ENCODE measurements around the gene TET1. TPM values are rescaled to one million over a fixed set of nuclear protein-coding genes. Genes with fewer than 3 reads are reported as not detected.

TET1 gene
- total RNA-seq, 3 donors from 2014 or later, result 6.9 to 12.8 (median 6.9) TPM

- no peak for DNase-seq (ENCODE audit: low spot score in 2 of 2)
- TF ChIP-seq POLR2A (IDR thresholded peaks at IDR 0.05) (no peak), CTCF (IDR thresholded peaks at IDR 0.05) (no peak), POLR2AphosphoS5 (IDR thresholded peaks at IDR 0.05) (no peak)
- Histone ChIP-seq H3K27ac (no peak overlapping the region), H3K4me3 (no peak overlapping the region), H3K36me3 (no peaks in the 10 kb centered on the region), H3K9me3 (no peaks in the 10 kb centered on the region), H3K4me1 (no peaks in the 10 kb centered on the region), H3K27me3 (no peaks in the 10 kb centered on the region)
- intact Hi-C loops (cut with DNase I; ENCODE audit: low total_unique reads), result no loop called here
These were observed 105.7 kb downstream of the TET1 start for GRCh38 chr10:68665841-68666240.

- DNase-seq (ENCODE audit: low spot score in 2 of 2), result no peak
- H3K36me3 ChIP-seq, result no peaks in the 10 kb centered on the region
- H3K9me3 ChIP-seq, result no peaks in the 10 kb centered on the region
- no peak for TF ChIP-seq POLR2AphosphoS5 (IDR thresholded peaks at IDR 0.05)
- intact Hi-C loops (cut with DNase I; ENCODE audit: low total_unique reads), result no loop called here
- no peaks in the 10 kb centered on the region for H3K4me1 ChIP-seq
- no peak overlapping the region for H3K27ac ChIP-seq
- H3K4me3 ChIP-seq, result no peak overlapping the region
- H3K27me3 ChIP-seq, result no peaks in the 10 kb centered on the region
These were observed 106.2 kb downstream of the TET1 start for GRCh38 chr10:68666280-68666760.

GRCh38 chr10:68668231-68668630 is 108.1 kb downstream of the TET1 start:
- TF ChIP-seq POLR2A (IDR thresholded peaks at IDR 0.05) (no peak), CTCF (IDR thresholded peaks at IDR 0.05) (no peak), POLR2AphosphoS5 (IDR thresholded peaks at IDR 0.05) (no peak)
- Histone ChIP-seq H3K27me3 (no peaks in the 10 kb centered on the region), H3K36me3 (no peaks in the 10 kb centered on the region), H3K27ac (no peak overlapping the region), H3K4me3 (no peak overlapping the region), H3K4me1 (no peaks in the 10 kb centered on the region), H3K9me3 (no peaks in the 10 kb centered on the region)
- no peak for DNase-seq (ENCODE audit: low spot score in 2 of 2)
- intact Hi-C loops (cut with DNase I; ENCODE audit: low total_unique reads), result no loop called here

- no peaks in the 10 kb centered on the region for H3K27me3 ChIP-seq
- TF ChIP-seq POLR2A (IDR thresholded peaks at IDR 0.05) (no peak), POLR2AphosphoS5 (IDR thresholded peaks at IDR 0.05) (no peak), CTCF (IDR thresholded peaks at IDR 0.05) (no peak)
- H3K9me3 ChIP-seq, result no peaks in the 10 kb centered on the region
- H3K4me1 ChIP-seq, result no peaks in the 10 kb centered on the region
- H3K27ac ChIP-seq, result no peak overlapping the region
- DNase-seq (ENCODE audit: low spot score in 2 of 2), result no peak
- H3K4me3 ChIP-seq, result no peak overlapping the region
- H3K36me3 ChIP-seq, result no peaks in the 10 kb centered on the region
- intact Hi-C loops (cut with DNase I; ENCODE audit: low total_unique reads), result no loop called here
These were observed 108.8 kb downstream of the TET1 start for GRCh38 chr10:68668972-68669371.

GRCh38 chr10:68684413-68684812 is 124.3 kb downstream of the TET1 start:
- no peaks in the 10 kb centered on the region for H3K36me3 ChIP-seq
- TF ChIP-seq CTCF (IDR thresholded peaks at IDR 0.05) (no peak), POLR2AphosphoS5 (IDR thresholded peaks at IDR 0.05) (no peak), POLR2A (IDR thresholded peaks at IDR 0.05) (no peak)
- H3K4me3 ChIP-seq, result no peak overlapping the region
- H3K9me3 ChIP-seq, result no peaks in the 10 kb centered on the region
- DNase-seq (ENCODE audit: low spot score in 2 of 2), result no peak
- H3K27me3 ChIP-seq, result no peaks in the 10 kb centered on the region
- H3K27ac ChIP-seq, result no peak overlapping the region
- intact Hi-C loops (cut with DNase I; ENCODE audit: low total_unique reads), result no loop called here
- no peaks in the 10 kb centered on the region for H3K4me1 ChIP-seq

GRCh38 chr10:68696018-68696417 is 135.9 kb downstream of the TET1 start:
- no peak overlapping the region for H3K4me3 ChIP-seq
- no peaks in the 10 kb centered on the region for H3K27me3 ChIP-seq
- TF ChIP-seq CTCF (IDR thresholded peaks at IDR 0.05) (no peak), POLR2AphosphoS5 (IDR thresholded peaks at IDR 0.05) (no peak), POLR2A (IDR thresholded peaks at IDR 0.05) (no peak)
- no peak for DNase-seq (ENCODE audit: low spot score in 2 of 2)
- H3K9me3 ChIP-seq, result no peaks in the 10 kb centered on the region
- intact Hi-C loops (cut with DNase I; ENCODE audit: low total_unique reads), result no loop called here
- no peaks in the 10 kb centered on the region for H3K36me3 ChIP-seq
- H3K4me1 ChIP-seq, result no peaks in the 10 kb centered on the region
- H3K27ac ChIP-seq, result no peak overlapping the region
